Cerebellar nuclear complex (tissue), 1 donor: ENCODE results near the gene ZC3H7A.

Source experiments
- DNase-seq, 2 experiments: peaks; one replicate each; lab custom pipeline; 2025; lab: John Stamatoyannopoulos, UW

Gene ZC3H7A

DNA sequence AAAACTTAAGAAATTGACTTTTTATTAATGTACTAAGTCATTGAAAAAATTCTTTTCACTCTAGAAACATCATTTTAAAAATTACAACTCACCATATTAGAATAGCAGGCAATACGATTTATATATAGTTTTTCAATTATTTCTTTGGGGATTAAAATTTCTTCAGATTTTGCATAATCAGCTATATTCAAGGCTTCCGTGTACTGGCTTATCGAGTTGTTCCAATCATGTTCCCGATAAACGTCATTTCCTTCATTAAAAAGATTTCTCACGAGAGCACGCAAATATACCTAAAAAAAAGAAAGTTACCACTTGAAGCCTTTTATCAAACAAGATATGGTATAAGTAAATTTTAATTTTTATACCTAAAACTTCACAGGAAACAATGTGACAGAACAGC is 18.0 kb downstream of the ZC3H7A start:
- DNase-seq = no peak

DNA sequence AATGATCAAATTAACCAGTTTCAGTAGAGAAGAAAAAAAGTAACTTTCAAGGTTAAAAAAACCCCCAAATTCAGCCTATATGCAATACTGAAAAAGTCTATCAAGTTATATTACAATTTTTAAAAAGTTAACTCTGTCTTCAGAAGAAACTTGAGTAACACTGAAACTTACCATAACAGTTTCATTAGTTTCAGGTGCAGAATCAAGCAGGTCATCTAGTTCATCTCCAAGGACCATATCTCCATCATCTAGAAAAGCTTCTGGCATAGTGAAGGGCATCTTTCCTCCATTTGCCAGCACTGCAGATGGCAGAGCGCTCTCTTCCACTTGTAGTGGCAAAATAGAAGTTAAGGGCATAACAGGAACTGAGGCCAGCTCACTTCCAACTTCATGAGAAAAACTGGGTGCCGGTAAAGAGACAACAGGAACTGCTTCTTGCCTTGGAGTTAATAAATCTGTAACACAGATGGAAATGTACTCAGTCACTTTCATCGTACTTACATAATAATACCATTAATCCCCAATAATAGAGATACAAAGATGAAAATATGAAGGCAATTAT is 22.9 kb downstream of the ZC3H7A start:
- DNase-seq = no peak

DNA sequence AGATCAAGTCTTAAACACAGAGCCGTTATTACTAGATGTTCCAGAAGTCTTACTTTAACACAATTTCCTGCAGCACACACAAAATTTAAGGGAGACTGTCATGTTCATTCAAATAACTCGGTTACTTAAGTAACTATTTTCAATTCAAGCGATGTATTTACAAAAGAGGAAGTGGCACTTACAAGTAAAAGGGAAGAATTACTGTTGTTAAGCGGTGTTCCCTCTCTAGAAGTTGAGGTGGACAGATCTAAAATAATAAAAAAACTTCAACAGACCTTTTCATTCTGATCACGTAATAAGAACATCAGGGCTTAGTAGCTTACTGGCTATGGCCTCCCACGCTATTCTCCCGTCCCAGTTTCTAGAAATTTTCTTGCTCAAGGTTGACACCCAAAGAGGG is 28.2 kb downstream of the ZC3H7A start:
- no peak for DNase-seq

DNA sequence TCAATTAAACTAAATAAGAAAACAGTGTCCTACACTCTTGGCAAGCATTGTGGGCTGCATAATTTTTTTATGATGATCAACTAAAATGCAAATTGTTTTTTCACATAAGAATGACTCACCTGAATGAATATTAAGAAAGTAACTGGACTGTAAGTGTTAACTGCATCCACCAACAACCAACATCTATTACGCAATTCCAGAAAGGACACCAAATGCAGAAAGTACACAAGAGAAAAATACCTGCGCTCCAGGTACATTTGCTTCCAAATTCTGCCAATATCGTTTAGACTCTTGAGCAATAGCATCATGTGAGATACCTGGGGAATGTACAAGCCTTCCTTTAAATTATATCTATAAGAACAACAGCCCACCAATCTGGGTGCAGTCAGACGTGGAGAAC is 34.6 kb downstream of the ZC3H7A start:
- DNase-seq = no peak

DNA sequence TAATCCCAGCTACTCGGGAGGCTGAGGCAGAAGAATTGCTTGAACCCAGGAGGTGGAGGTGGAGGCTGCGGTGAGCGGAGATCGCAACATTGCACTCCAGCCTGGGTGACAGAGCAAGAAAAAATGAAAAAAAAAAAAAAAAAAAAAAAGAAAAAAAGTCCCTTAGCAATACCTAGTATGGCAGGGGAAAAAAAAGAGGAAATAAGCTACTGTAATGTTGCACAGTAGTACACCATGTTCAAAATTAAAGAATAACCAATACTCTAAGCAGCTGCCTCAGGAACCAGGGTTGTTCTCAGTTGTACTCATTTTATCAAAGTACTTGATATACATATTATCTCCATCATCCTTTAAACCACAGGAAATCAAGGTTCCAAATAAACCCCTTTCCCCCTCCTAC is 37.1 kb downstream of the ZC3H7A start:
- DNase-seq = no peak

GRCh38 chr16:11759163-11759834 is 37.8 kb downstream of the ZC3H7A start:
- DNase-seq = no peak

DNA sequence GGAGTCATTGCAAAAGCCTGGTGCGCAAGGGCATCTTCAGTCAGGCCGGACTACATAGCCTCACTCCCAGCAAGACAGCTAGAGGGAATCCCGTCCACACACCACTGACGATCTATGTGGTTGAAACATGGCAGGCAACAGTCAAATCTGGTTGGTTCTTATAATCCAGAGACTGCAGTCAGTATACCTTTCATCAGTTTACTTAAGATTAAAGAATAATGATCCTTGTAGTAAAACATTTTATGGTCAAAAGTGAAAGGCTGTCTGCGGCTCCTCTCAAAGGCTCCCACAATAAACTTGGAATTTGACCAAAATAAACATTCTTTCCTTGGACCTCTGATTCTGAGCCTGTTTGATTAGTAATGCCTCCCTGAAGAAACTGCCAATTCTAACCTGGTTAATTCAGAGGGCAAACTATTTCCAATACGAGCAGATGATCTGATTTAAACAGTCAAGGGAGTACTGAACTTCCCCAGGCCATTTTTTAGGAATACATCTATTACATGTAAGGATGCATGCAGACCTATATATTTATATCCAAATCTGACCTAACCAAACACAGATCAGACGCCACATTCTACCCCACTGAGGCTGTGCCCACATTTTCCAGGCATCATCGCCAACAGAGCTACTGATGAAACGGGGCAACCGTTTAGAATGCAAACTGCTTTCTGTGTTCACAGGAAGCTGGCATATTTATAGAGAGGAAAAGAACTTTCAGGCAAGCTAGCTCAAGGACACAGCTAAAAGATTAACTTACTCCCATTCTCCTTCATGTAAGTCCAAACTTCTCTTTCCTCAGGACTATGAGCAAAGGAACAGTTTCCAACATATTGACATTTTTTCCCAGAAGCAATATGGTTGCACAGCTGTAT is 39.1 kb downstream of the ZC3H7A start:
- no peak for DNase-seq

DNA sequence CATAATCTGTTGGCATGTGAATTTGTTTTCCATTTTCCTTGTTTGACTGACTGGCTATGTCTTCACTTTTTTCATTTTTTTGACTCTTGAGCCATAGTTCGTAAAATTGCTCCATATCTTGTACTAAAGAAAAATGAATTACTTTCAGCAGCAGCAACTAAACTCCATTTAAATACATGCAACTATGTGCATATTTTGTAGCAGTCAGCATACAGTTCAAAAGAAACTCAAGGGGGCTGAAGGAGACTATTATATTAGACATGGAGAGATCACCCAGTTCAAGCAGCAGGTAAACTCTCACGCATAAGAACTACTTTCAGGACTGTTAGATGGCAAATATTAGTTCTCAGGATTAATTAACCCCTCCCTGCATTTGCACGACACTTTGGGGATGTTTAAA is 40.8 kb downstream of the ZC3H7A start:
- DNase-seq = no peak

GRCh38 chr16:11755022-11755760 is 41.9 kb downstream of the ZC3H7A start:
- no peak for DNase-seq

- DNase-seq = no peak
Observed at GRCh38 chr16:11752856-11753255, 44.2 kb downstream of the ZC3H7A start.

- no peak for DNase-seq
Observed at GRCh38 chr16:11750056-11750455, 47.0 kb downstream of the ZC3H7A start.

GRCh38 chr16:11748404-11749254 is 48.4 kb downstream of the ZC3H7A start:
- no peak for DNase-seq

DNA sequence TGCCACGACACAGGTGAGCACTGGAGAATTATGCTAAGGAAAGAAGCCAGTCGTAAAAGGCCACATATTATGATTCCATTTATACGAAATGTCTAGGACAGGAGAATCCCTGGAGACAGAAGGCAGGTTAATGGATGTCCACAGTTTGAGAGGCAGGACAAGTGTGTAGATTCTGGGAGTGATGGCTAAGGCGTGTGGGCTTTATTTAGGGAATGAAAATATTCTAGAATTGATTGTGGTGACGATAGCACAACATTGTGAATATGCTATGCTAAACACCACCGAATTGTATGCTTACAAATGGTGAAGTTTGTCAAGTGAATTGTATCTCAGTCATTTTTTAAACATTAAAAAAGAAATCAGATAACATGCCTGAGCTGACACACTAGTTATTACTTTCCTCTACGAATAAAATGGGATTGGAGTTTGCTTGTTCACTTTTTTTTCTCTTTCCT is 49.1 kb downstream of the ZC3H7A start:
- no peak for DNase-seq

- DNase-seq = no peak
Observed at GRCh38 chr16:11744075-11744470, 53.0 kb downstream of the ZC3H7A start.

- DNase-seq = no peak
Observed at GRCh38 chr16:11743308-11744074, 53.6 kb downstream of the ZC3H7A start.

DNA sequence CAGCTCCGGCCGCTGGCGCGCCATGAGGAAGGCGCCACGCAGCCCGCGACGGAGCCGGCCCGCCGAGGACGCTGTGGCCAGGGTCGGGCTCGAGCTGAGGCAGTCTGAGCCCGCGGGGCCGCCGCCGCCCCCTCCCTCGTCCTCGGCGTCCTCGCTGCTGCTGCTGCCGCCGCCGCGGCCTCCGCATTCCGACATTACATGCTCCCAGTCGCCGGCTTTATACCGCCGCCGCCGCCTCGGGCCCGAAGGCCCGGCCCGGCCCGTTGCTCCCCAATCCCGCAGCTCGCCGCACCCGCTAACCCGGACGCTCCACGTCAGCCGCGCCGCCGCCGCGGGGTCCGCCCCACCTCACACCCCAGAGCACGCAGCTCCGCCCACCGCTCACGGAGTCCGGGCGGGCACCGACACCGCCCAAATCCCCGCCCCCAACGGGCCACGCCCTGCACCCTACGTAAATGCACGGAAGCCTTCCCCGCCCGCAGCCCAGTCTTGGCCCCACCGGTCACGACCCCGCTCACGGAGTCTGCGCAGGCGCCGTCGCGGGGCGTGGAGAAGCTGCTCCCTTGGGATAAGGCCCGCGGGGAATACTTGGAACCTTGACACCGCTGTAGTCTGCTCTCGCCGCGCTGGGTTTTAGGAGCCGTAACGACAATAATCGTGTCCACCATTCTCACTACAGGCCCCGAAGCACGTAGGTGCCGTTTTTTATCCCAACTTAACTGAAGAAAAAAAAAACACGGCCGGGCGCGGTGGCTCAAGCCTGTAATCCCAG is 54.3 kb downstream of the ZC3H7A start, which contains the start of gene TXNDC11:
TSS of gene TXNDC11 (minus strand) at position 322 of the 772 bp plus-strand sequence. CDS start at position 195, 127 bp downstream.
- DNase-seq = peak; percentile 83 to 93

DNA sequence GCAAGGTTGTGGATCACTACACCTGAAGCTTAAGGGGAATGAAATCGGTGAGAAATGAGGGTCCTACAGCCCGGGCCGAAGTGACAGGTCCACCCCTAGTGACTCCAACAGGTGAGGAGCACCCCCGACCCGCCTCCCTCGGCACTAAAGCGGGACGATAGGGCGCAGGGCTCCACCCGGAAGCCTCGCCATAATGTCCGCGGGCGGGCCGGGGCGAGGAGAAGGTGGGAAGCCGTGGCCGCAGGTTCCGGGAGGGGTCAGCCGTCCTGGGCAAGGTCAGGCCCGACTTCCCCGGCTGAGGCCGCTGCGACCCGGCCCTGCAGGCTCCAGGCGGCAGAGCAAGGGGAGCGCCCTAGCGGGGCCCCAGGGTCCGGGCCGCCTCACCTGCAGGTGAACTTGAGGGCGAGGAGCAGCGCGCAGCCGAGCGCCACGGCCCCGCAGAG is 54.9 kb downstream of the ZC3H7A start:
- no peak for DNase-seq

- no peak for DNase-seq
Observed at GRCh38 chr16:11740567-11740966, 56.5 kb downstream of the ZC3H7A start.

- no peak for DNase-seq
Observed at GRCh38 chr16:11738742-11739544, 58.1 kb downstream of the ZC3H7A start.
